Ishikawa (cell line): Measurements from ENCODE around the gene GATA1.

ENCODE experiments used
- CEBPB ChIP-seq: IDR thresholded peaks from 2 replicates; pipeline ENCODE4 v1.6.1; 2012
- CREB1 ChIP-seq: IDR thresholded peaks from 2 replicates; pipeline ENCODE4 v1.6.1; 2012; ENCODE audit warnings: low read depth
- EGR1 ChIP-seq: IDR thresholded peaks from 2 replicates; pipeline ENCODE4 v1.6.1; 2012
- EP300 ChIP-seq: IDR thresholded peaks from 2 replicates; pipeline ENCODE4 v1.6.1; 2012; ENCODE audit warnings: borderline replicate concordance
- FOXM1 ChIP-seq: IDR thresholded peaks from 2 replicates; pipeline ENCODE4 v1.6.1; 2012; ENCODE audit warnings: low read depth, borderline replicate concordance
- NFIC ChIP-seq: IDR thresholded peaks from 2 replicates; pipeline ENCODE4 v1.6.1; 2012
- RAD21 ChIP-seq: IDR thresholded peaks from 2 replicates; pipeline ENCODE4 v1.6.1; 2012; ENCODE audit warnings: low read depth
- TAF1 ChIP-seq: IDR thresholded peaks from 2 replicates; pipeline ENCODE4 v1.6.1; 2012; ENCODE audit warnings: low read depth, mild to moderate bottlenecking
- TCF12 ChIP-seq: IDR thresholded peaks from 2 replicates; pipeline ENCODE4 v1.6.1; 2012; ENCODE audit warnings: low read depth
- TEAD4 ChIP-seq: IDR thresholded peaks from 2 replicates; pipeline ENCODE4 v1.6.1; 2012
- YY1 ChIP-seq: IDR thresholded peaks from 2 replicates; pipeline ENCODE4 v1.6.1; 2012; ENCODE audit warnings: low read depth
- ZBTB7A ChIP-seq: IDR thresholded peaks from 2 replicates; pipeline ENCODE4 v1.6.1; 2012; ENCODE audit warnings: low read depth
- TF ChIP-seq, protein P1 (sequence below): IDR thresholded peaks from 2 replicates; pipeline ENCODE4 v1.6.1; 2012
- TF ChIP-seq, protein P2 (sequence below): IDR thresholded peaks from 2 replicates; pipeline ENCODE4 v1.6.1; 2012
- TF ChIP-seq, protein P3 (sequence below): IDR thresholded peaks from 2 replicates; pipeline ENCODE4 v1.6.1; 2012; ENCODE audit warnings: low read depth, mild to moderate bottlenecking

The GATA1 gene

DNA sequence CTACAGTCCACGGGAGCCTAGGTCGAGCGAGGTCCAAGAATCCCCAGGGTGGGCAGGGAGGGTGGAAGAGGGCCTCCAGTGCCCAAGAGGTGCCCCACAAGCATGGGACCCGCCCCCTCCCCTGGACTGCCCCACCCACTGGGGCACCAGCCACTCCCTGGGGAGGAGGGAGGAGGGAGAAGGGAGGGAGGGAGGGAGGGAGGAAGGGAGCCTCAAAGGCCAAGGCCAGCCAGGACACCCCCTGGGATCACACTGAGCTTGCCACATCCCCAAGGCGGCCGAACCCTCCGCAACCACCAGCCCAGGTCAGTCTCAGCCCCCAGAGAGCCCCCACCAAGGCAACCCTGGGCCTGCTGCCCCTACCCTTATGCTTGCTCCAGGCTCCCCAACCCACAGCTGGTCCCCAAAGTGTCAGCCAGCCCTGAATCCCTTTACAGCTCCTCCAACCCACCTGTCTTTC is at the start of gene GATA1:
Gene GATA1, plus strand, starts transcription at position 250 of the 460 bp plus-strand sequence. CDS start 4,520 bp downstream, outside the sequence.
- TF ChIP-seq YY1 (no peak), TEAD4 (no peak), CREB1 (no peak)
- TF ChIP-seq, protein P1, sequence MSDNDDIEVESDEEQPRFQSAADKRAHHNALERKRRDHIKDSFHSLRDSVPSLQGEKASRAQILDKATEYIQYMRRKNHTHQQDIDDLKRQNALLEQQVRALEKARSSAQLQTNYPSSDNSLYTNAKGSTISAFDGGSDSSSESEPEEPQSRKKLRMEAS = no peak

DNA sequence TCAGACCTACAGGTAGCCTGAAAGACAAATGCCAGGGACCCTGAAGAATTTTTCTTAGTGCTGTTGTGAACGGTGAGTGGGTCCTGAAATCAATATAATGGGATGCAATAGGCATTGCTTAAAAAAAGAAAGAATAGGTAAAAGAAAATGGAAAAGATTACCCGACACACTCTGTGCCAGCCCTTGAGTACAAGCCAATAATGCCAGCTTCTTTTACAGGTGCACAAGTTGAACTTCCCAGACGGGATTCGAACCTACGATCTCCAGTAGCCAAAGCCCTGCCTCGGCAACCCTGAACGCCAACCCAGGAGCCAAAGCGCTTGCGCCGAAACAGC is 49.5 kb upstream of the GATA1 start:
- no peak for TF ChIP-seq RAD21
- TF ChIP-seq CREB1 = no peak
- TF ChIP-seq, protein P2, sequence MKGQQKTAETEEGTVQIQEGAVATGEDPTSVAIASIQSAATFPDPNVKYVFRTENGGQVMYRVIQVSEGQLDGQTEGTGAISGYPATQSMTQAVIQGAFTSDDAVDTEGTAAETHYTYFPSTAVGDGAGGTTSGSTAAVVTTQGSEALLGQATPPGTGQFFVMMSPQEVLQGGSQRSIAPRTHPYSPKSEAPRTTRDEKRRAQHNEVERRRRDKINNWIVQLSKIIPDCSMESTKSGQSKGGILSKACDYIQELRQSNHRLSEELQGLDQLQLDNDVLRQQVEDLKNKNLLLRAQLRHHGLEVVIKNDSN = no peak

DNA sequence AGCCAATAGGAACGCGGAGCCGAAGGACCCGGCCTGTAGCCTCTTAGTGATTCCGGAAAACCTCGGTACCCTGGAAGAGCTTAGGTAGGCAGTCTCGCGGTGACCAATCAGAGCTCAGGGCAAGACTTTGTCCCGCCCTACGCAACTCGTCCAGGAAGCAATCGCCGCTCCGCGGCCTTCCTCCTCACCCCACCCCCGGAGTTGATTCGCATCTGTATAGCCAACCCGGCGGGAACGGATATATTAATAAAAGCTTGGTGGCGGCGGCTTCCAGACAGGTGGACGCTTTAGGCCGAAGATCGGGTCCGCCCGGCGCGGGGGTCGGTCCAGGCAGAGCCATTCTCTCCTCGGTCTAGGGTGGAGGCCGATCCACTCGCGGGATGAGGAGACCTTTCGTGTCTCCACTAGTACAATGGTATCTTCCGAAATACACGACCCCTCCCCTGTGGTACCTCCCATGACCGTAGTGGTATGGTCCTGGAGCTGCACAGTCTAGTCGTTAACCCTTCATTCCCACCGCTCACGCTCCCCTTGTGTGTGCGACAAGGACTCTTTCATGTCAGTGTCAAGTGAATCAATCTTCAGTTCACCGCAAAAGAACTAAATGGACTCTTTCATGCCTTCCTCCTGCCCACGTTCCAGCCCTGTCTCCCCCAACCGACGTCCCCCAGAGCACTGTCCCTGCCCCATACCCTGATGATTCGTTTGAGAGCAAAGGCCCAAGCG is 49.0 kb upstream of the GATA1 start:
- no peak for TF ChIP-seq FOXM1
- TF ChIP-seq, protein P1 = no peak
- no peak for TF ChIP-seq EGR1
- TF ChIP-seq CEBPB = no peak
- TF ChIP-seq RAD21 = no peak
- no peak for TF ChIP-seq EP300
- no peak for TF ChIP-seq NFIC
- TF ChIP-seq, protein P2 = no peak
- TF ChIP-seq TAF1 = no peak
- no peak for TF ChIP-seq TEAD4
- TF ChIP-seq YY1 = no peak
- no peak for TF ChIP-seq TCF12
- no peak for TF ChIP-seq ZBTB7A
- no peak for TF ChIP-seq CREB1

DNA sequence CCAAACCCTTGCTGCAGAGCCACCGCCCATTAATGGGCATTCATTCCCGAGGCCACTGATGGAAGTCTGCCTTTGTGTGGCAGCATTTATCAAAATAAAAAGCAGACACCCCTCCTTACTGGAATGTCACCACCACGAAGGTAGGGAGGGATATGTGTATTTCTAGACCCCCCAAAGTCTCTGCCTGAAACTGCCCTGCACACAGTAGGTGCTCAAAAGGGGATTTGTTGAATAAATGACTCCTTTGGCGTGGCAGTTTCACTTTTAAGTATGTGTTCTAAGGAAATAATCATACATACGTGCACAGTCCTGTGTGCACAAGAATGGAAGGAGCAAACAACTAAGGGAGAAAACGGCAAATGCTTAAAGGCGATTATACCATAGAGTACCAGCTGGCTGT is 48.5 kb upstream of the GATA1 start:
- TF ChIP-seq, protein P3, sequence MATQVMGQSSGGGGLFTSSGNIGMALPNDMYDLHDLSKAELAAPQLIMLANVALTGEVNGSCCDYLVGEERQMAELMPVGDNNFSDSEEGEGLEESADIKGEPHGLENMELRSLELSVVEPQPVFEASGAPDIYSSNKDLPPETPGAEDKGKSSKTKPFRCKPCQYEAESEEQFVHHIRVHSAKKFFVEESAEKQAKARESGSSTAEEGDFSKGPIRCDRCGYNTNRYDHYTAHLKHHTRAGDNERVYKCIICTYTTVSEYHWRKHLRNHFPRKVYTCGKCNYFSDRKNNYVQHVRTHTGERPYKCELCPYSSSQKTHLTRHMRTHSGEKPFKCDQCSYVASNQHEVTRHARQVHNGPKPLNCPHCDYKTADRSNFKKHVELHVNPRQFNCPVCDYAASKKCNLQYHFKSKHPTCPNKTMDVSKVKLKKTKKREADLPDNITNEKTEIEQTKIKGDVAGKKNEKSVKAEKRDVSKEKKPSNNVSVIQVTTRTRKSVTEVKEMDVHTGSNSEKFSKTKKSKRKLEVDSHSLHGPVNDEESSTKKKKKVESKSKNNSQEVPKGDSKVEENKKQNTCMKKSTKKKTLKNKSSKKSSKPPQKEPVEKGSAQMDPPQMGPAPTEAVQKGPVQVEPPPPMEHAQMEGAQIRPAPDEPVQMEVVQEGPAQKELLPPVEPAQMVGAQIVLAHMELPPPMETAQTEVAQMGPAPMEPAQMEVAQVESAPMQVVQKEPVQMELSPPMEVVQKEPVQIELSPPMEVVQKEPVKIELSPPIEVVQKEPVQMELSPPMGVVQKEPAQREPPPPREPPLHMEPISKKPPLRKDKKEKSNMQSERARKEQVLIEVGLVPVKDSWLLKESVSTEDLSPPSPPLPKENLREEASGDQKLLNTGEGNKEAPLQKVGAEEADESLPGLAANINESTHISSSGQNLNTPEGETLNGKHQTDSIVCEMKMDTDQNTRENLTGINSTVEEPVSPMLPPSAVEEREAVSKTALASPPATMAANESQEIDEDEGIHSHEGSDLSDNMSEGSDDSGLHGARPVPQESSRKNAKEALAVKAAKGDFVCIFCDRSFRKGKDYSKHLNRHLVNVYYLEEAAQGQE = no peak
- TF ChIP-seq CEBPB = no peak
- TF ChIP-seq, protein P1 = no peak

DNA sequence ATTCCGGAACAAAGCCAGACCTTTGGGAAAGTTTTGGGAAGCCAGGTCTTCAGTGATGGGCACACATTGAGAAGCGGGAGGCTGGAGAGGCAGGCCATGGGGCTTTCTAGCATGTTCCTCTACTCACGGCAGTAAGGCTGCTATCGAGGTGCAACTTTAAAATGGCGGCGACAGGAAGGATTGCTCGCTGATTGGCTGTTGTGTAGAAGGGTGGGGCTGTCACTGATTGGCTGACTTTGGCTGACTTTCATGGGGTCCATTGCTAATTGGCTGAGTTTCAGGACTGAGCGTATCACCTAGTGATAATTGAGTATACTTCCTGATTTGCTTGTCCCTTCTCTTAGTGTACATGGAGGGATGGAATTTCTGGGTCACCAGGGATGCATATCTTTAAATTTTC is 44.6 kb upstream of the GATA1 start:
- TF ChIP-seq EGR1 = no peak
- TF ChIP-seq NFIC = no peak
- TF ChIP-seq RAD21 = no peak
- TF ChIP-seq, protein P1 = no peak
- TF ChIP-seq, protein P3 = no peak

DNA sequence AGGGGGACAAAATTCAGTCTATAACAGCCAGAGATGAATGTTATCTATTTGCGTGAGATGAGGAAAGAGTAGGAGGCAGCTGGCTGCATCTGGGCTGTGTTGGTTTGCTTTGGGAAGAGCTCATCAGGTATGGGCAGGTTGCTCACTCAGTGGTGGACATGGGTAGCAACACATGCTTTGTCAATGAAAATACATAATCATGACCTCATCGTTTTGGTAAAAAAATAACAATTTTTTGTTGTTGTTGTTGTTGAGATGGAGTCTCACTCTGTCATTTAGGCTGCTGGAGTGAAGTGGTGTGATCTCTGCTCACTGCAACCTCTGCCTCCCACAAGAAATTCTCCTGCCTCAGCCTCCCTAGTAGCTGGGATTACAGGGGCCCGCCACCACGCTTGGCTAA is 41.2 kb upstream of the GATA1 start:
- no peak for TF ChIP-seq YY1
- TF ChIP-seq TEAD4 = no peak
- TF ChIP-seq ZBTB7A = no peak
- TF ChIP-seq, protein P3 = no peak
- TF ChIP-seq FOXM1 = no peak
- no peak for TF ChIP-seq TCF12
- TF ChIP-seq, protein P1 = no peak
- TF ChIP-seq EGR1 = no peak
- TF ChIP-seq EP300 = no peak
- TF ChIP-seq CEBPB = no peak
- TF ChIP-seq CREB1 = no peak
